Measurements from ENCODE around the gene ZCCHC4. TPM values are rescaled to one million over a fixed set of nuclear protein-coding genes. Genes with fewer than 3 reads are reported as not detected.

Gene ZCCHC4
- total RNA-seq, 1 donor from 2014 or later = 11.5 TPM

DNA sequence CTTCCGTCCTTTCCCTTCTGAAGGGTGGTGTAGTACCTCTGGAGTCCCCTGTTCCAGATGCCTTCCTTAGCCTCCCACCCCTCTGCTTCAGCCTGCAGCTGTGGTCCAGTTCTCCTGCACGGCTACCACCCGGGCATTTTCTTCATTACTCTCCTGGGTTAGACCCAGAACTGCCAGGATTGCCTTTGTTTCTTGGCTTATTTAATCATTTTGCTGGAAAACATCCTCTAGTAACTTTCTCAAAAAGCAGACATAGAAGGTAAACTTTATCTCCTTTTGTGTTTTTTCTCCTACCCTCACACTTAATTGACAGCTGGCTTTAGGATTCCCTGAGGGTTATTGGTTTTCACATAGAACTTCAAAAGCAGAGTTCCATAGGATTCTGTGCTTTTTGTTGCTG is 84.7 kb downstream of the ZCCHC4 start:
- no peak overlapping the region for H3K4me3 Mint-ChIP-seq
- TF ChIP-seq, protein P1, sequence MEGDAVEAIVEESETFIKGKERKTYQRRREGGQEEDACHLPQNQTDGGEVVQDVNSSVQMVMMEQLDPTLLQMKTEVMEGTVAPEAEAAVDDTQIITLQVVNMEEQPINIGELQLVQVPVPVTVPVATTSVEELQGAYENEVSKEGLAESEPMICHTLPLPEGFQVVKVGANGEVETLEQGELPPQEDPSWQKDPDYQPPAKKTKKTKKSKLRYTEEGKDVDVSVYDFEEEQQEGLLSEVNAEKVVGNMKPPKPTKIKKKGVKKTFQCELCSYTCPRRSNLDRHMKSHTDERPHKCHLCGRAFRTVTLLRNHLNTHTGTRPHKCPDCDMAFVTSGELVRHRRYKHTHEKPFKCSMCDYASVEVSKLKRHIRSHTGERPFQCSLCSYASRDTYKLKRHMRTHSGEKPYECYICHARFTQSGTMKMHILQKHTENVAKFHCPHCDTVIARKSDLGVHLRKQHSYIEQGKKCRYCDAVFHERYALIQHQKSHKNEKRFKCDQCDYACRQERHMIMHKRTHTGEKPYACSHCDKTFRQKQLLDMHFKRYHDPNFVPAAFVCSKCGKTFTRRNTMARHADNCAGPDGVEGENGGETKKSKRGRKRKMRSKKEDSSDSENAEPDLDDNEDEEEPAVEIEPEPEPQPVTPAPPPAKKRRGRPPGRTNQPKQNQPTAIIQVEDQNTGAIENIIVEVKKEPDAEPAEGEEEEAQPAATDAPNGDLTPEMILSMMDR (conservative IDR thresholded peaks at IDR 0.05) = no peak
- H3K36me3 Mint-ChIP-seq (ENCODE audit: low read depth) = peaks cover 43% of the 10 kb centered on the region
- H3K27me3 Mint-ChIP-seq (ENCODE audit: low read depth) = no peaks in the 10 kb centered on the region
- no peak overlapping the region for H3K27ac Mint-ChIP-seq (ENCODE audit: unreplicated experiment)
- no peaks in the 10 kb centered on the region for H3K4me1 Mint-ChIP-seq
- no peak for DNase-seq (ENCODE audit: low read depth, low spot score)
- peaks cover 8% of the 10 kb centered on the region for H3K9me3 Mint-ChIP-seq

DNA sequence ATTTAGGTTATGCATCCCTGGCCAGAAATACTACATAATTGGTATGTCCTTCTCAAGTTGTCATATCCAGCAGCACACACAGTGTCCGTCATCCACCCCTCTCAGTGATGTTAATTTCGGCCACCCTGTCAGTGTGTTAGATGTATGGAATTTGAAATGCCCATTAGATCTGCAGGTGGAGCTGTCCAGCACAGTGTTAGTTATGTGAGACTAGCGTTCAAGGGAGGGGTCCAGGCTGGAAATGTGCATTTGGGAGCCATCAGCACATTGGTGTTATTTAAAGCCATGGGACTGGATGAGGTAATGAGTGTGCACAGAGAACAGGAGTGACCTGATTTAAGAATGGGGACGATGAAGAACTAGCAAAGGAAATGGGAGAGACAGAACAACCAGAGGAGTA is 86.9 kb downstream of the ZCCHC4 start:
- DNase-seq (ENCODE audit: low read depth, low spot score) = no peak
- Mint-ChIP-seq H3K4me3 (no peak overlapping the region), H3K36me3 (ENCODE audit: low read depth) (peaks cover 39% of the 10 kb centered on the region), H3K4me1 (no peaks in the 10 kb centered on the region), H3K27ac (ENCODE audit: unreplicated experiment) (no peak overlapping the region), H3K27me3 (ENCODE audit: low read depth) (no peaks in the 10 kb centered on the region), H3K9me3 (peaks cover 8% of the 10 kb centered on the region)
- TF ChIP-seq, protein P1 (conservative IDR thresholded peaks at IDR 0.05) = no peak

DNA sequence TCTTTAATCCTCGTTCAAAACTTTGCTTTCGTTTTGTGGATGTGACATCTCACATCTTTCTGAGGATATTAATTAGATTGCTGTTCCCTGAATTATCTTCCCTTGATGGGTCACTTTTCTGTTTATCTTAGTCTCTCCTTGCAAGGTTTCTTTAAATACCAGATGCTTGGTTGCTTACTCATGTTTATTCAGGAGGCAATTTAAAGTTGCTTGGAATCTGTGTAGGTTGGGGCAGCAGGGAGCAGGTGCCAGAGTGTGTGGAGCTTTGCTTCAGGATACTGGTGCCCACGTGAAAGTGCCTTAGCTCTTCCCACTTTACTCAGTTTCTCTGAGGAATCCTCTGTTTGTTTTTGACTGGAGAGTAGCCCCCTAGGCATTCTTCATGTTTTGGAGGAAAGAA is 88.5 kb downstream of the ZCCHC4 start:
- H3K36me3 Mint-ChIP-seq (ENCODE audit: low read depth) = peaks cover 34% of the 10 kb centered on the region
- TF ChIP-seq, protein P1 (conservative IDR thresholded peaks at IDR 0.05) = no peak
- no peak for DNase-seq (ENCODE audit: low read depth, low spot score)

DNA sequence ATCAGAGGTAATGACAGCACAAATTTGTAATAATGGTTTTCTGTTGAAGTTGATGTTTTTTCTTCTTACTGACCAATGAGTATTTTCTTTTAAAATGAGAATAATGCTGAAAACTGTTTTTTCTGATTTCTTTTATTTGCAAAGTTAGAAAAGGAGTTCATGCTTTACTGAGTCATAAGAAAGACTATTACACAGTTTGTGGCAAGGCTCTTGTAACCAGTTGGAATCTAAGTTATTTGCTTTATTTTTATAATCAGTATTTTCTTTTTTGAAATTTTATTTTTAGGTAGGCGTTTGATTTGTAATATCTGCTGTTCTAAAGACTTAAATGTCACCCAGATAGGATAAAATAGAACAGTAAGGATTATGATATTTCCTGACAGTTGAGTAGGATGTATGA is 89.9 kb downstream of the ZCCHC4 start:
- no peak overlapping the region for H3K27ac Mint-ChIP-seq (ENCODE audit: unreplicated experiment)
- no peak for DNase-seq (ENCODE audit: low read depth, low spot score)
- H3K27me3 Mint-ChIP-seq (ENCODE audit: low read depth) = no peaks in the 10 kb centered on the region
- TF ChIP-seq, protein P1 (conservative IDR thresholded peaks at IDR 0.05) = no peak
- no peaks in the 10 kb centered on the region for H3K4me1 Mint-ChIP-seq
- H3K9me3 Mint-ChIP-seq = no peaks in the 10 kb centered on the region
- peaks cover 21% of the 10 kb centered on the region for H3K36me3 Mint-ChIP-seq (ENCODE audit: low read depth)
- no peak overlapping the region for H3K4me3 Mint-ChIP-seq

More for the DNA sequence above, 88.5 kb downstream of the ZCCHC4 start:
- Mint-ChIP-seq H3K4me3 (no peak overlapping the region), H3K9me3 (peaks cover 6% of the 10 kb centered on the region), H3K4me1 (no peaks in the 10 kb centered on the region), H3K27me3 (ENCODE audit: low read depth) (no peaks in the 10 kb centered on the region), H3K27ac (ENCODE audit: unreplicated experiment) (no peak overlapping the region)

DNA sequence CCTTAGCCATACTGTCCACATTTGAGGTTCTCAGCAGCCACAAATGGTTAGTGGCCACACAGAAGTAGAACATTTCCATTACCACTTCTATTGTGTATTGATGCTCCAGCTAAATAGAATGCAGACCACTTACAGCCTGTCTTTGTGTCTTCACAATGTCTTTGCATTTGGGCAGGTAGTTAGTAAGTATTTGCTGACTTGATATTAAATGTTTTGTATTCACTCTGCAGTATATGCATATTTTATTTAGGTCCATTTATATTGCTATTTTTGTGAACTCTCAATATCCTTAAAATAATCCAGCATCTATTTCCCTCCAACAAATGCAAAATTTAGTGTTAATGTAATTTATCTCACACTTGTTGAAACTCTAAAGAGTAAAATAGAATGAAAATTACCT is 91.1 kb downstream of the ZCCHC4 start:
- Mint-ChIP-seq H3K4me3 (no peak overlapping the region), H3K27ac (ENCODE audit: unreplicated experiment) (no peak overlapping the region), H3K4me1 (no peaks in the 10 kb centered on the region), H3K27me3 (ENCODE audit: low read depth) (no peaks in the 10 kb centered on the region), H3K9me3 (no peaks in the 10 kb centered on the region), H3K36me3 (ENCODE audit: low read depth) (peaks cover 12% of the 10 kb centered on the region)
- TF ChIP-seq, protein P1 (conservative IDR thresholded peaks at IDR 0.05) = no peak
- DNase-seq (ENCODE audit: low read depth, low spot score) = no peak

DNA sequence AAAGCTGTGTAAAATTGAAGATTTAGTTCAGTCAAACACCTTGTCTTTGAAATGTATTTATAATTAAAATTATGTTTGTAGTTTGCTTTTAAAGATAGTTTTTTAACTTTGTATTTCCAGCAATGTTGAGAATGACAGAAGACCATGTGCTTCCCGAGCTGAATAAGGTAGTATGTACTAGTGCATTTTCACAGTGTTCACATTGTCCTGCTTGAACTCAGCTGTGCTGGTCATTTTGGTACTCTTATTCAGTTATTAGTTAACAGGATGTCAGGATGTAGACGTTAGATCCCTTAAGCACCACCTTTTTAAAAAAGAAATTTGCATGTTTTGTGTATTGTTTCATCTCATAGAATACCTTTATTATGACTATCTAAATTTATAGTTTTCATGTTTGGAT is 92.9 kb downstream of the ZCCHC4 start:
- DNase-seq (ENCODE audit: low read depth, low spot score) = no peak
- Mint-ChIP-seq H3K27me3 (ENCODE audit: low read depth) (no peaks in the 10 kb centered on the region), H3K4me3 (no peak overlapping the region), H3K27ac (ENCODE audit: unreplicated experiment) (no peak overlapping the region), H3K9me3 (no peaks in the 10 kb centered on the region), H3K4me1 (no peaks in the 10 kb centered on the region), H3K36me3 (ENCODE audit: low read depth) (peaks cover 8% of the 10 kb centered on the region)
- TF ChIP-seq, protein P1 (conservative IDR thresholded peaks at IDR 0.05) = no peak
